Neural cell (in vitro differentiated cells): ENCODE measurements around the gene SLCO2A1. TPM values are rescaled to one million over a fixed set of nuclear protein-coding genes. Genes with fewer than 3 reads are reported as not detected.

Source experiments
- H2AFZ ChIP-seq: fragments of 200-600, 300-800 bp; sonication (generic), shearing (Covaris generic); 2 replicates; pipeline ENCODE4 v1.6.0; 2014; ENCODE audit warnings: low read depth, mild to moderate bottlenecking, antibody characterized with exemption, low read length, moderate library complexity
- H3F3A ChIP-seq: fragments of 200-600 bp; shearing (Covaris generic); 2 replicates; pipeline ENCODE4 v1.6.1; 2016; ENCODE audit warnings: mild to moderate bottlenecking, moderate library complexity, mixed read lengths, antibody characterized with exemption, low read length; ENCODE audit not compliant: insufficient read depth, poor library complexity, severe bottlenecking
- H3K27ac ChIP-seq: fragments of 200-600, 300-800 bp; sonication (generic), shearing (Covaris generic); 2 replicates; pipeline ENCODE4 v1.5.1; 2014; ENCODE audit warnings: mild to moderate bottlenecking, low read length, moderate library complexity
- H3K27me3 ChIP-seq: fragments of 300-800, 200-600 bp; sonication (generic), shearing (Covaris generic); 2 replicates; pipeline ENCODE4 v1.6.0; 2014; ENCODE audit warnings: mild to moderate bottlenecking, low read depth, low read length, moderate library complexity; ENCODE audit not compliant: insufficient read depth
- H3K36me3 ChIP-seq: fragments of 300-800, 200-600 bp; sonication (generic), shearing (Covaris generic); 2 replicates; pipeline ENCODE4 v1.5.1; 2014; ENCODE audit warnings: mild to moderate bottlenecking, antibody characterized with exemption, low read length, moderate library complexity; ENCODE audit not compliant: insufficient read depth
- H3K4me2 ChIP-seq: fragments of 300-800, 200-600 bp; sonication (generic), shearing (Covaris generic); 2 replicates; pipeline ENCODE4 v1.6.0; 2014; ENCODE audit warnings: mild to moderate bottlenecking, low read length
- H3K4me3 ChIP-seq: fragments of 300-800, 200-600 bp; sonication (generic), shearing (Covaris generic); 2 replicates; pipeline ENCODE4 v1.5.1; 2014; ENCODE audit warnings: mild to moderate bottlenecking, low read length, moderate library complexity
- H3K79me2 ChIP-seq: fragments of 200-600 bp; shearing (Covaris generic); replicated peaks from 2 replicates; pipeline ENCODE4 v1.6.0; 2014; ENCODE audit warnings: mild to moderate bottlenecking, low read length, moderate library complexity; ENCODE audit not compliant: insufficient read depth
- H3K9ac ChIP-seq: fragments of 300-800, 200-600 bp; sonication (generic), shearing (Covaris generic); 2 replicates; pipeline ENCODE4 v1.6.1; 2016; ENCODE audit warnings: mild to moderate bottlenecking, low read length, mixed read lengths
- H3K9me2 ChIP-seq: fragments of 200-600 bp; shearing (Covaris generic); 2 replicates; pipeline ENCODE4 v1.6.1; 2016; ENCODE audit warnings: mild to moderate bottlenecking, low read length, mixed read lengths; ENCODE audit not compliant: insufficient read depth
- H3K9me3 ChIP-seq: fragments of 200-600, 300-800 bp; sonication (generic), shearing (Covaris generic); 2 replicates; pipeline ENCODE4 v1.6.1; 2016; ENCODE audit warnings: mild to moderate bottlenecking, mixed run types, low read length, moderate library complexity, mixed read lengths
- H4K20me1 ChIP-seq: fragments of 200-600 bp; shearing (Covaris generic); 2 replicates; pipeline ENCODE4 v1.6.1; 2016; ENCODE audit warnings: mild to moderate bottlenecking, mixed run types; ENCODE audit not compliant: insufficient read depth
- CTCF ChIP-seq: fragments of 450-650 bp; IDR thresholded peaks from 2 replicates; pipeline ENCODE4 v1.5.1; 2014; ENCODE audit warnings: antibody characterized with exemption, mild to moderate bottlenecking, moderate library complexity; ENCODE audit not compliant: poor library complexity, severe bottlenecking
- EP300 ChIP-seq: fragments of 450-650 bp; conservative IDR thresholded peaks from 2 replicates; pipeline ENCODE4 v1.6.1; 2014; ENCODE audit warnings: antibody characterized with exemption, mild to moderate bottlenecking, moderate library complexity; ENCODE audit not compliant: poor library complexity, severe bottlenecking
- EZH2 ChIP-seq: fragments of 200-600, 300-800 bp; shearing (Covaris generic), sonication (generic); IDR thresholded peaks from 2 replicates; pipeline ENCODE4 v1.6.1; 2014; ENCODE audit warnings: antibody characterized with exemption, low read length, borderline replicate concordance, mild to moderate bottlenecking; ENCODE audit not compliant: insufficient read depth, poor library complexity, severe bottlenecking
- MXI1 ChIP-seq: fragments of 450-650 bp; conservative IDR thresholded peaks from 2 replicates; pipeline ENCODE4 v1.6.1; 2014; ENCODE audit warnings: antibody characterized with exemption, mild to moderate bottlenecking; ENCODE audit not compliant: poor library complexity, severe bottlenecking
- POLR2AphosphoS5 ChIP-seq: IDR thresholded peaks from 2 replicates; pipeline ENCODE4 v1.6.1; 2012
- RAD21 ChIP-seq: fragments of 450-650 bp; conservative IDR thresholded peaks from 2 replicates; pipeline ENCODE4 v1.6.1; 2014; ENCODE audit warnings: antibody characterized with exemption, mild to moderate bottlenecking, moderate library complexity
- REST ChIP-seq: IDR thresholded peaks from 2 replicates; pipeline ENCODE4 v1.6.1; 2012; ENCODE audit warnings: borderline replicate concordance
- SMC3 ChIP-seq: fragments of 450-650 bp; conservative IDR thresholded peaks from 2 replicates; pipeline ENCODE4 v1.6.1; 2014; ENCODE audit warnings: antibody characterized with exemption, mild to moderate bottlenecking, moderate library complexity; ENCODE audit not compliant: poor library complexity
- TAF1 ChIP-seq: IDR thresholded peaks from 2 replicates; pipeline ENCODE4 v1.6.1; 2012; ENCODE audit warnings: low read depth
- polyA minus RNA-seq: library from RNA; depleted of rRNA, polyadenylated mRNA; stranded (reverse); fragments of >200 nt; gene quantifications from 2 replicates; pipeline ENCODE4 v1.2.3, GENCODE V29; 2014
- polyA plus RNA-seq: library from polyadenylated mRNA; depleted of rRNA; stranded (reverse); fragments of >200 nt; gene quantifications from 2 replicates; pipeline ENCODE4 v1.2.3, GENCODE V29; 2014

The SLCO2A1 gene
- polyA plus RNA-seq (not detected in 2 replicates), polyA minus RNA-seq (not detected in 2 replicates)

GRCh38 chr3:134029734-134030378 lies at the start of gene SLCO2A1:
TSS of gene SLCO2A1 (minus strand) at chr3:134029925. CDS start at chr3:134029802, 123 bp downstream.
- Histone ChIP-seq H3K27me3 (peaks cover 28% of the 10 kb centered on the region), H2AFZ (peak within 1 kb of the TSS; percentile 45), H3K4me2 (peak within 1 kb of the TSS; percentile 62), H3K9me2 (no peaks in the 10 kb centered on the region), H3K9me3 (no peaks in the 10 kb centered on the region), H3K36me3 (no peaks in the 10 kb centered on the region), H3K79me2 (no peaks in the 10 kb centered on the region), H3K9ac (peak within 1 kb of the TSS; percentile 48), H3F3A (no peaks in the 10 kb centered on the region), H3K27ac (no peak within 1 kb of the TSS), H3K4me3 (peak within 1 kb of the TSS; percentile 76), H4K20me1 (no peaks in the 10 kb centered on the region)
- TF ChIP-seq MXI1 (peak; percentile 8), CTCF (no peak)

- H3K9me3 ChIP-seq, result peaks cover 7% of the 10 kb centered on the region
- H3K4me3 ChIP-seq, result no peak overlapping the region
- no peaks in the 10 kb centered on the region for H3K27me3 ChIP-seq
- H3K9ac ChIP-seq, result no peak overlapping the region
- no peak overlapping the region for H3K27ac ChIP-seq
- no peaks in the 10 kb centered on the region for H3K9me2 ChIP-seq
- no peaks in the 10 kb centered on the region for H3K36me3 ChIP-seq
- no peak overlapping the region for H3K4me2 ChIP-seq
- H3K79me2 ChIP-seq, result no peaks in the 10 kb centered on the region
- no peak for TF ChIP-seq EZH2
- TF ChIP-seq CTCF, result no peak
- no peak for TF ChIP-seq EP300
- TF ChIP-seq SMC3, result no peak
- H3F3A ChIP-seq, result no peaks in the 10 kb centered on the region
- no peak overlapping the region for H2AFZ ChIP-seq
- no peaks in the 10 kb centered on the region for H4K20me1 ChIP-seq
Measured at GRCh38 chr3:134079111-134079547, 49.4 kb upstream of the SLCO2A1 start.

- H3K4me3 ChIP-seq, result no peak overlapping the region
- TF ChIP-seq REST (no peak), TAF1 (no peak), RAD21 (no peak), CTCF (no peak), MXI1 (no peak), EP300 (no peak), POLR2AphosphoS5 (no peak), EZH2 (no peak), SMC3 (no peak)
- no peaks in the 10 kb centered on the region for H3K27me3 ChIP-seq
- no peaks in the 10 kb centered on the region for H3K36me3 ChIP-seq
- no peaks in the 10 kb centered on the region for H3K79me2 ChIP-seq
- no peaks in the 10 kb centered on the region for H3F3A ChIP-seq
- H3K4me2 ChIP-seq, result no peak overlapping the region
- no peak overlapping the region for H3K27ac ChIP-seq
- H3K9me2 ChIP-seq, result no peaks in the 10 kb centered on the region
- H4K20me1 ChIP-seq, result no peaks in the 10 kb centered on the region
- no peak overlapping the region for H2AFZ ChIP-seq
- H3K9me3 ChIP-seq, result peaks cover 7% of the 10 kb centered on the region
- no peak overlapping the region for H3K9ac ChIP-seq
Measured at GRCh38 chr3:134078169-134078831, 48.6 kb upstream of the SLCO2A1 start.
